Measurements from ENCODE around the gene DSTYK.

The DSTYK gene

DNA sequence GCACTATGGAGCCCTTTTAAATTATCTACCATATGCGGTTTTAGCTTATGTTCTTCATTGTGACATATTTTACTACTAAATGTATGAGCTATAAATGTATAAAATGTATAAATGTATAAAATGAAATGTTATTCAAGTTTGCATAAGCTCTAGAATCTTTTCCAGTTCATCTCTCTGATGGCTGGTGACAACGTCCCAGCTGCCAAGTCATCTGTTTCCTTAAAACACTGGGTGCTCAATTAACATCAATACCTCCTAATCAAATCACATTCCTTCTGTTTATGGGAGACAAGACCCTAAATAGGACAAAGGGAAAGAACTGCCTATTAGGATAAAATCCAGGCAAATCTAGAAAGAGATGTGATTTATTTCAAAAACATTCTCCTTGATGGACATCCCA is 22.9 kb downstream of the DSTYK start:
- Histone ChIP-seq H3K4me3 (ENCODE audit: low read depth, low read length) (no peak overlapping the region), H3K9me3 (ENCODE audit: control insufficient read depth, insufficient read depth, low read depth, low read length) (no peaks in the 10 kb centered on the region), H3K4me1 (ENCODE audit: control insufficient read depth, insufficient read depth, low read length) (peaks cover 3% of the 10 kb centered on the region; the same call in 1 of the 2 replicates), H3K27ac (ENCODE audit: extremely low read depth, low read depth, low read length) (no peak overlapping the region), H3K36me3 (ENCODE audit: control insufficient read depth in 2 of 2, insufficient read depth in 1 of 2, low read length in 2 of 2) (peaks cover 7 to 16% of the 10 kb centered on the region in 2 experiments; a peak in 2 of 3 replicates)
- ChIA-PET POLR2A (interaction anchor here (1.4 kb wide), 1 partner anchor 38 kb away, joined by 5 read pairs; no protein-coding TSS in a partner anchor), CTCF (interaction anchor here (0.9 kb wide), 1 partner anchor 47 kb away, joined by 5 read pairs; no protein-coding TSS in a partner anchor)
- TF ChIP-seq ZFP41 (tag by site-specific recombination; IDR thresholded peaks at IDR 0.05; ENCODE audit: borderline replicate concordance) (no peak), ZNF654 (tag by site-specific recombination; IDR thresholded peaks at IDR 0.05; ENCODE audit: low read depth) (no peak), GLI2 (tag by site-specific recombination; IDR thresholded peaks at IDR 0.05; ENCODE audit: borderline replicate concordance, low read depth) (no peak), ZNF146 (tag by site-specific recombination; IDR thresholded peaks at IDR 0.05) (no peak), ZNF423 (tag by site-specific recombination; IDR thresholded peaks at IDR 0.05) (no peak)

DNA sequence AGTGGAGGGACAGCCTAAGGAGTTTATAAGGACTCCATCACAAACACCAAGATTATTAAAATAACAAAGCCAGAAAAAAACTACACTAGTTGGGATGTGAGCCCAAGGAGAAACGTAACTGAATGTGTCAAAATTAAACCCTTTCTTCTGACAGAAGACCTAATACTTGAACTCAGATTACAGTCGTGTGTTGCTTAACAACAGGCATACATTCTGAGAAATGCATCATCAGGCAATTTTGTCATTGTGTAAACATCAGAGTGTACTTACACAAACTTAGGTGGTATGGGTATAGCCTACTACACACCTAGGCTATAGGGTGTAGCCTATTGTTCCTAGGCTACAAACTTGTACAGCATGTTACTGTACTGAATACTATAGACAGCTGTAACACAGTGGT is 23.4 kb downstream of the DSTYK start:
- CTCF ChIA-PET: interaction anchor here (0.8 to 0.9 kb wide), 2 partner anchors 46 to 1542 kb away, joined by 3 to 5 read pairs; no protein-coding TSS in a partner anchor
- Histone ChIP-seq H3K9me3 (ENCODE audit: control insufficient read depth, insufficient read depth, low read depth, low read length) (no peaks in the 10 kb centered on the region), H3K36me3 (ENCODE audit: control insufficient read depth in 2 of 2, insufficient read depth in 1 of 2, low read length in 2 of 2) (peaks cover 7 to 20% of the 10 kb centered on the region in 2 experiments; a peak in 2 of 3 replicates), H3K4me3 (ENCODE audit: low read depth, low read length) (no peak overlapping the region), H3K27ac (ENCODE audit: extremely low read depth, low read depth, low read length) (no peak overlapping the region), H3K4me1 (ENCODE audit: control insufficient read depth, insufficient read depth, low read length) (peaks cover 3% of the 10 kb centered on the region; the same call in 1 of the 2 replicates)
- TF ChIP-seq ZNF37A (tag by site-specific recombination; IDR thresholded peaks at IDR 0.05) (no peak), ZNF140 (tag by site-specific recombination; IDR thresholded peaks at IDR 0.05) (no peak), ZNF2 (tag by site-specific recombination; IDR thresholded peaks at IDR 0.05) (no peak), ZNF391 (tag by site-specific recombination; IDR thresholded peaks at IDR 0.05; ENCODE audit: borderline replicate concordance, low read depth) (no peak), SP2 (tag by site-specific recombination; IDR thresholded peaks at IDR 0.05) (no peak), EGR2 (tag by site-specific recombination; IDR thresholded peaks at IDR 0.05; ENCODE audit: low read depth) (no peak), ZNF157 (tag by site-specific recombination; IDR thresholded peaks at IDR 0.05) (no peak), ZNF248 (tag by site-specific recombination; IDR thresholded peaks at IDR 0.05) (no peak), ZXDB (tag by site-specific recombination; IDR thresholded peaks at IDR 0.05) (no peak), ZNF555 (tag by site-specific recombination; conservative IDR thresholded peaks at IDR 0.05) (no peak), ZNF223 (tag by site-specific recombination; IDR thresholded peaks at IDR 0.05) (no peak)
- TF ChIP-seq, protein P1, sequence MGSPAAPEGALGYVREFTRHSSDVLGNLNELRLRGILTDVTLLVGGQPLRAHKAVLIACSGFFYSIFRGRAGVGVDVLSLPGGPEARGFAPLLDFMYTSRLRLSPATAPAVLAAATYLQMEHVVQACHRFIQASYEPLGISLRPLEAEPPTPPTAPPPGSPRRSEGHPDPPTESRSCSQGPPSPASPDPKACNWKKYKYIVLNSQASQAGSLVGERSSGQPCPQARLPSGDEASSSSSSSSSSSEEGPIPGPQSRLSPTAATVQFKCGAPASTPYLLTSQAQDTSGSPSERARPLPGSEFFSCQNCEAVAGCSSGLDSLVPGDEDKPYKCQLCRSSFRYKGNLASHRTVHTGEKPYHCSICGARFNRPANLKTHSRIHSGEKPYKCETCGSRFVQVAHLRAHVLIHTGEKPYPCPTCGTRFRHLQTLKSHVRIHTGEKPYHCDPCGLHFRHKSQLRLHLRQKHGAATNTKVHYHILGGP (tag by site-specific recombination; IDR thresholded peaks at IDR 0.05): no peak
- TF ChIP-seq, protein P2, sequence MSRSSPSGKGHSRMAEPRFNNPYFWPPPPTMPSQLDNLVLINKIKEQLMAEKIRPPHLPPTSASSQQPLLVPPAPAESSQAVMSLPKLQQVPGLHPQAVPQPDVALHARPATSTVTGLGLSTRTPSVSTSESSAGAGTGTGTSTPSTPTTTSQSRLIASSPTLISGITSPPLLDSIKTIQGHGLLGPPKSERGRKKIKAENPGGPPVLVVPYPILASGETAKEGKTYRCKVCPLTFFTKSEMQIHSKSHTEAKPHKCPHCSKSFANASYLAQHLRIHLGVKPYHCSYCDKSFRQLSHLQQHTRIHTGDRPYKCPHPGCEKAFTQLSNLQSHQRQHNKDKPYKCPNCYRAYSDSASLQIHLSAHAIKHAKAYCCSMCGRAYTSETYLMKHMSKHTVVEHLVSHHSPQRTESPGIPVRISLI (tag by site-specific recombination; IDR thresholded peaks at IDR 0.05): no peak
- TF ChIP-seq, protein P3, sequence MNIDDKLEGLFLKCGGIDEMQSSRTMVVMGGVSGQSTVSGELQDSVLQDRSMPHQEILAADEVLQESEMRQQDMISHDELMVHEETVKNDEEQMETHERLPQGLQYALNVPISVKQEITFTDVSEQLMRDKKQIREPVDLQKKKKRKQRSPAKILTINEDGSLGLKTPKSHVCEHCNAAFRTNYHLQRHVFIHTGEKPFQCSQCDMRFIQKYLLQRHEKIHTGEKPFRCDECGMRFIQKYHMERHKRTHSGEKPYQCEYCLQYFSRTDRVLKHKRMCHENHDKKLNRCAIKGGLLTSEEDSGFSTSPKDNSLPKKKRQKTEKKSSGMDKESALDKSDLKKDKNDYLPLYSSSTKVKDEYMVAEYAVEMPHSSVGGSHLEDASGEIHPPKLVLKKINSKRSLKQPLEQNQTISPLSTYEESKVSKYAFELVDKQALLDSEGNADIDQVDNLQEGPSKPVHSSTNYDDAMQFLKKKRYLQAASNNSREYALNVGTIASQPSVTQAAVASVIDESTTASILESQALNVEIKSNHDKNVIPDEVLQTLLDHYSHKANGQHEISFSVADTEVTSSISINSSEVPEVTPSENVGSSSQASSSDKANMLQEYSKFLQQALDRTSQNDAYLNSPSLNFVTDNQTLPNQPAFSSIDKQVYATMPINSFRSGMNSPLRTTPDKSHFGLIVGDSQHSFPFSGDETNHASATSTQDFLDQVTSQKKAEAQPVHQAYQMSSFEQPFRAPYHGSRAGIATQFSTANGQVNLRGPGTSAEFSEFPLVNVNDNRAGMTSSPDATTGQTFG (tag by site-specific recombination; IDR thresholded peaks at IDR 0.05; ENCODE audit: borderline replicate concordance): no peak
- TF ChIP-seq, protein P4, sequence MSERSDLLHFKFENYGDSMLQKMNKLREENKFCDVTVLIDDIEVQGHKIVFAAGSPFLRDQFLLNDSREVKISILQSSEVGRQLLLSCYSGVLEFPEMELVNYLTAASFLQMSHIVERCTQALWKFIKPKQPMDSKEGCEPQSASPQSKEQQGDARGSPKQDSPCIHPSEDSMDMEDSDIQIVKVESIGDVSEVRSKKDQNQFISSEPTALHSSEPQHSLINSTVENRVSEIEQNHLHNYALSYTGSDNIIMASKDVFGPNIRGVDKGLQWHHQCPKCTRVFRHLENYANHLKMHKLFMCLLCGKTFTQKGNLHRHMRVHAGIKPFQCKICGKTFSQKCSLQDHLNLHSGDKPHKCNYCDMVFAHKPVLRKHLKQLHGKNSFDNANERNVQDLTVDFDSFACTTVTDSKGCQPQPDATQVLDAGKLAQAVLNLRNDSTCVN (tag by site-specific recombination; optimal IDR thresholded peaks at IDR 0.05): no peak
- TF ChIP-seq, protein P5, sequence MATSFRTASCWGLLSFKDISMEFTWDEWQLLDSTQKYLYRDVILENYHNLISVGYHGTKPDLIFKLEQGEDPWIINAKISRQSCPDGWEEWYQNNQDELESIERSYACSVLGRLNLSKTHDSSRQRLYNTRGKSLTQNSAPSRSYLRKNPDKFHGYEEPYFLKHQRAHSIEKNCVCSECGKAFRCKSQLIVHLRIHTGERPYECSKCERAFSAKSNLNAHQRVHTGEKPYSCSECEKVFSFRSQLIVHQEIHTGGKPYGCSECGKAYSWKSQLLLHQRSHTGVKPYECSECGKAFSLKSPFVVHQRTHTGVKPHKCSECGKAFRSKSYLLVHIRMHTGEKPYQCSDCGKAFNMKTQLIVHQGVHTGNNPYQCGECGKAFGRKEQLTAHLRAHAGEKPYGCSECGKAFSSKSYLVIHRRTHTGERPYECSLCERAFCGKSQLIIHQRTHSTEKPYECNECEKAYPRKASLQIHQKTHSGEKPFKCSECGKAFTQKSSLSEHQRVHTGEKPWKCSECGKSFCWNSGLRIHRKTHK (tag by site-specific recombination; IDR thresholded peaks at IDR 0.05): no peak
- TF ChIP-seq, protein P6, sequence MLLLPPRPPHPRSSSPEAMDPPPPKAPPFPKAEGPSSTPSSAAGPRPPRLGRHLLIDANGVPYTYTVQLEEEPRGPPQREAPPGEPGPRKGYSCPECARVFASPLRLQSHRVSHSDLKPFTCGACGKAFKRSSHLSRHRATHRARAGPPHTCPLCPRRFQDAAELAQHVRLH (tag by site-specific recombination; IDR thresholded peaks at IDR 0.05): no peak
- POLR2A ChIA-PET: no interaction called here

Measured in HEK293 (cell line).